Osteoblast (primary cell): ENCODE results near the gene EID1. TPM values are rescaled to one million over a fixed set of nuclear protein-coding genes. Genes with fewer than 3 reads are reported as not detected.
A peak's percentile ranks its signal among the peaks of the same experiment; 100 is the strongest.

ENCODE experiments used
- DNase-seq: peaks from one replicate; pipeline ENCODE4 v3.0.0; 2011; ENCODE audit warnings: low spot score, mixed read lengths; ENCODE audit not compliant: insufficient read length; ENCODE audit errors: missing footprints
- H2AFZ ChIP-seq: 2 replicates; pipeline ENCODE4 v1.6.0; 2011; ENCODE audit warnings: mild to moderate bottlenecking, low read length
- H3K27ac ChIP-seq: 2 replicates; pipeline ENCODE4 v1.5.1; 2011; ENCODE audit warnings: mild to moderate bottlenecking, low read depth, low read length, moderate library complexity
- H3K27me3 ChIP-seq: 2 replicates; pipeline ENCODE4 v1.6.0; 2012; ENCODE audit warnings: mild to moderate bottlenecking, control low read depth, inconsistent platforms, low read length, moderate library complexity; ENCODE audit not compliant: insufficient read depth
- H3K36me3 ChIP-seq: 2 replicates; pipeline ENCODE4 v1.5.1; 2011; ENCODE audit warnings: mild to moderate bottlenecking, low read length, control low read depth, moderate library complexity; ENCODE audit not compliant: insufficient read depth
- H3K4me1 ChIP-seq: 2 replicates; pipeline ENCODE4 v1.5.1; 2011; ENCODE audit warnings: mild to moderate bottlenecking, low read length, control low read depth, moderate library complexity; ENCODE audit not compliant: insufficient read depth
- H3K4me2 ChIP-seq: 2 replicates; pipeline ENCODE4 v1.6.0; 2011; ENCODE audit warnings: mild to moderate bottlenecking, low read length; ENCODE audit not compliant: insufficient read depth
- H3K4me3 ChIP-seq: fragments of 200-600 bp; sonication (generic); 3 replicates; pipeline ENCODE4 v1.5.1; 2012; ENCODE audit warnings: mild to moderate bottlenecking, low read length, inconsistent platforms; ENCODE audit not compliant: insufficient read depth
- H3K79me2 ChIP-seq: 2 replicates; pipeline ENCODE4 v1.6.0; 2012; ENCODE audit warnings: mild to moderate bottlenecking, low read length, control low read depth, inconsistent platforms; ENCODE audit not compliant: insufficient read depth
- H3K9me3 ChIP-seq: 2 replicates; pipeline ENCODE4 v1.5.1; 2011; ENCODE audit warnings: low read depth, low read length, control low read depth
- H4K20me1 ChIP-seq: 2 replicates; pipeline ENCODE4 v1.6.0; 2012; ENCODE audit warnings: mild to moderate bottlenecking, low read length, control low read depth; ENCODE audit not compliant: insufficient read depth
- total RNA-seq: library from RNA; depleted of rRNA; stranded (reverse); fragments of >200 nt; gene quantifications from 2 replicates; pipeline ENCODE4 v1.2.3, GENCODE V29; 2012
- TF ChIP-seq, protein P1 (sequence below): IDR thresholded peaks from 2 replicates; pipeline ENCODE4 v1.5.1; 2011; ENCODE audit warnings: mild to moderate bottlenecking, low read depth, low read length, moderate library complexity; ENCODE audit errors: extremely low read depth

The EID1 gene
- total RNA-seq, 1 donor, result 206 TPM

DNA sequence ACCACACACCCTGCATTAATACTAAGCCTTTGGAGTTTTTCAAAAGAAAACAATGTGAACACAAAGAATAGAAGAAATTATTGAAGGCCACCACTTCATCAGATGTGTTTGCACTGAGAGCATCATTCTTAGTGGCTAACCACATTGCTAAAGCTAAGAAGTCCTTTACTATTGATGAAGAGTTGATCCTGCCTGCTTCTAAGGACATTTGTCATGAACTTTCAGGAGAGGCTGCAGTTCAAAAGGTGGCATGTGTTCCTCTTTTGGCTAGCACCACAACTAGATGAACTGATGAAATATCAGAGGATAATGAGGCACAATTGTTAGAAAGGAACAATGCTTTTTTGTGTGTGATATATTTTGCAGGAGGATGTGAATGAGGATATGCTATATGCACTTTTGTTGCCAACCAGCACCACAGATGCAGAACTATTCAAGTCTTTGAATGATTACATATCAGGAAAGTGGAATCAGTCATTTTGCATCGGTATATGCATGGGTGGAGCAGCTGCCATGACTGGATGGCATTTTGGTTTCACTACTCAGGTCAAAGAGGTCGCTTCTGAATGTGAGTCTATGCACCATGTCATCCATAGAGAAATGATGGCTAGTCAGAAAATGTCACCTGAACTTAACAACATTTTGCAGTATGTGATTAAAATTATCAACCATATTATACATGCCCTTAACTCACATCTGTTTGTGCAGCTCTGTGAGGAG is 2.5 kb upstream of the EID1 start:
- H4K20me1 ChIP-seq, result peaks cover 20% of the 10 kb centered on the region
- no peaks in the 10 kb centered on the region for H3K27me3 ChIP-seq
- no peaks in the 10 kb centered on the region for H3K9me3 ChIP-seq
- DNase-seq, result no peak
- peaks cover 24% of the 10 kb centered on the region for H3K79me2 ChIP-seq
- no peak overlapping the region for H3K4me3 ChIP-seq
- TF ChIP-seq, protein P1, sequence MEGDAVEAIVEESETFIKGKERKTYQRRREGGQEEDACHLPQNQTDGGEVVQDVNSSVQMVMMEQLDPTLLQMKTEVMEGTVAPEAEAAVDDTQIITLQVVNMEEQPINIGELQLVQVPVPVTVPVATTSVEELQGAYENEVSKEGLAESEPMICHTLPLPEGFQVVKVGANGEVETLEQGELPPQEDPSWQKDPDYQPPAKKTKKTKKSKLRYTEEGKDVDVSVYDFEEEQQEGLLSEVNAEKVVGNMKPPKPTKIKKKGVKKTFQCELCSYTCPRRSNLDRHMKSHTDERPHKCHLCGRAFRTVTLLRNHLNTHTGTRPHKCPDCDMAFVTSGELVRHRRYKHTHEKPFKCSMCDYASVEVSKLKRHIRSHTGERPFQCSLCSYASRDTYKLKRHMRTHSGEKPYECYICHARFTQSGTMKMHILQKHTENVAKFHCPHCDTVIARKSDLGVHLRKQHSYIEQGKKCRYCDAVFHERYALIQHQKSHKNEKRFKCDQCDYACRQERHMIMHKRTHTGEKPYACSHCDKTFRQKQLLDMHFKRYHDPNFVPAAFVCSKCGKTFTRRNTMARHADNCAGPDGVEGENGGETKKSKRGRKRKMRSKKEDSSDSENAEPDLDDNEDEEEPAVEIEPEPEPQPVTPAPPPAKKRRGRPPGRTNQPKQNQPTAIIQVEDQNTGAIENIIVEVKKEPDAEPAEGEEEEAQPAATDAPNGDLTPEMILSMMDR, result no peak
- no peak overlapping the region for H3K27ac ChIP-seq
- no peaks in the 10 kb centered on the region for H3K36me3 ChIP-seq
- no peak overlapping the region for H2AFZ ChIP-seq
- H3K4me2 ChIP-seq, result no peak overlapping the region
- H3K4me1 ChIP-seq, result peaks cover 15% of the 10 kb centered on the region

DNA sequence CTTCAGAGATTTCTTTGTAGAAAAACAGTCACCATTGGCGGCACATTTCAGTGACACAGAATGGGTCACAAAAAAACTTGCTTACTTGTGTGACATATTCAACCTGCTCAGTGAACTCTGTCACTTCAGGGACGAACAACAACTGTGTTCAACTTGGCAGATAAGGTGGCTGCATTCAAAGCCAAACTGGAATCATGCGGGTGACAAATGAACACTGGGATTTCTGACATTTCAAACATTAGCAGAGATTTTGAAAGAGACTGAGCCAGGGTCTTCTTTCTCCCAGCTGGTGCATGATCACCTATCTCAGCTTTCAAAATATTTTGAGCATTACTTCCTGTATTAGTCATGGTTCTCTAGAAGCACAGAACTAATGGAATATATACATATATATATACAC is 1.9 kb upstream of the EID1 start:
- H4K20me1 ChIP-seq, result peaks cover 22% of the 10 kb centered on the region
- peaks cover 24% of the 10 kb centered on the region for H3K79me2 ChIP-seq
- H3K27me3 ChIP-seq, result no peaks in the 10 kb centered on the region
- H3K4me2 ChIP-seq, result no peak overlapping the region
- H3K9me3 ChIP-seq, result no peaks in the 10 kb centered on the region
- H2AFZ ChIP-seq, result no peak overlapping the region
- H3K27ac ChIP-seq, result no peak overlapping the region
- H3K4me1 ChIP-seq, result peaks cover 15% of the 10 kb centered on the region
- no peak overlapping the region for H3K4me3 ChIP-seq
- no peaks in the 10 kb centered on the region for H3K36me3 ChIP-seq
- DNase-seq, result no peak
- TF ChIP-seq, protein P1, result no peak

DNA sequence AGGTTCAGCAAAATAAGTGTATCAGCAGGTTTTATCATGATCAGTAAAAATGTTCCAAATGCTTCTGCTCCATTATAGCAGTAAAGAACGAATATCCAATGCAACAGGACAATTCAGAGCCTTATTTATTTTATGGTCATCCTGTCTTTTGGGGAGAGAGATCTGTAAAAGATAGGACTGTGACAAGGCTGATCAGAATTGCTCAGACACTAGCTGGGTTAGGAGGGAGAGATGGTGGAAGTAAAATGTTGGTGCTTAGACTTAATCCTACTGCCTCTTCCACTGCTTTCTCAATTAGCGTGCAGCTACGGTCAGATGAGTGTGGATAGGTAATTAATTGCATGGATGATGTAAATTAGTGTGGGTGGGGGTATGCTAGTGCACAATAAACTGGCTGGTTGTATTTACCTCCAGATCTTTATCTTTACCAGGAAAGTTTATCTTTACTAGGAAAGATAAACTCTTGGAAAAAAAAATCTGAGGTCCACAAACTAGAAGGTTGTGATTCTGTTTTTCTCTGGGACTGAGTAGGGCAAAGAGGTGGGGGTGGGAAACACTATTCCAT is 2.2 kb downstream of the EID1 start:
- Histone ChIP-seq H3K4me3 (peak overlapping the region; percentile 81), H3K27ac (no peak overlapping the region), H3K9me3 (no peaks in the 10 kb centered on the region), H2AFZ (no peak overlapping the region), H3K4me1 (peaks cover 15% of the 10 kb centered on the region), H3K79me2 (peaks cover 24% of the 10 kb centered on the region), H4K20me1 (peaks cover 22% of the 10 kb centered on the region), H3K36me3 (no peaks in the 10 kb centered on the region), H3K4me2 (peak overlapping the region; percentile 89), H3K27me3 (no peaks in the 10 kb centered on the region)
- TF ChIP-seq, protein P1, result no peak
- DNase-seq, result no peak

DNA sequence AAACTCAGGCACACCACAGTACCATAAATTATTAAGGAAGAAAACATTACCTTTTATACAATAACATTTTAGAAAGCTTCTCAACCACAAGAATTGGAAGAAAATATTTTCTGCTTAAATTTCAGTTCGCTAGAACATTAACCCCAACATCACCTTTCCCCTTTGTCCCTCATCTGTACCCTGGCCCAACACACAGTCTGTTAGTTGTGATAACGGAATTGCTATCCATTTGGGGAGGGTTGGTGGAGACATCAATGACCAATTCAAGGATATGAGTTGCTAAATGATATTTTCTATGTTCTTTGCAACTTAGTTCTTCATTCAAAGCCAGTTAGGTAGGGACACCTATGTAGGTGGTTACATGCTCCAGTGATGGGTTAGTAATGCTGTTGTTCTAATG is 5.8 kb downstream of the EID1 start:
- no peaks in the 10 kb centered on the region for H3K36me3 ChIP-seq
- H3K4me2 ChIP-seq, result no peak overlapping the region
- no peak overlapping the region for H2AFZ ChIP-seq
- H3K27me3 ChIP-seq, result no peaks in the 10 kb centered on the region
- peaks cover 18% of the 10 kb centered on the region for H4K20me1 ChIP-seq
- no peaks in the 10 kb centered on the region for H3K9me3 ChIP-seq
- H3K27ac ChIP-seq, result no peak overlapping the region
- peaks cover 22% of the 10 kb centered on the region for H3K4me1 ChIP-seq
- TF ChIP-seq, protein P1, result no peak
- H3K79me2 ChIP-seq, result peaks cover 16% of the 10 kb centered on the region
- DNase-seq, result no peak
- no peak overlapping the region for H3K4me3 ChIP-seq
